ENCODE measurements around the gene TFR2.

TFR2 gene

GRCh38 chr7:100641463-100641859 is at the start of gene TFR2:
Gene TFR2 (minus strand): TSS chr7:100641552. CDS start chr7:100641509, 43 bp downstream.
- DNase-seq (ENCODE audit: low spot score) = no peak

- DNase-seq (ENCODE audit: low spot score) = no peak
Measured at GRCh38 chr7:100689230-100690135, 48.1 kb upstream of the TFR2 start.

DNA sequence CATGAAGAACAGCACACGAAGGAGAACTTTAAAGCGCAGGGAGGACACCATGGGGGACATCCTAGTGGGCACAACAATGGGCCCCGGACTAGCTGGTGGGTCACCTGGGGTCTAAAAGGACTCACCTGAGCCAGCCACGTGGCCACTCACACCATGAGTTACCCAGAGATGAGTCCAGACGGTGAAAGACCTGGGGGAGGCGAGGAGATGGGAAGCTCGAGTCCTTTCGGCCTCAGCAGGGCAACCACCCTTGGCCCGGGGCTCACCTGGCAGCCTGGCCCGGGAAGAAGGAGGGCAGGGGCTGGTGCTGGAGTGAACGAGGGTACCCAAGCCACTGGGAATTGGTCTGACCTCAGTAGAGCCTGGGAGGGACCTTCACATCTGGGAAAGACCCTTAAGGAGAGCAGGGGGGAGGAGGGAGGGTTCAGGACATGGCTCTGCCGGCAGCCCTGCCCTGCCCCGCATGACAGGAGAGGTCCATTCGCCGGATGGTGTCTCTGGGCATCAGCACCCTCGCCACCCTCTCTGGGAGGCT is 47.0 kb upstream of the TFR2 start:
- DNase-seq (ENCODE audit: low spot score) = no peak

DNA sequence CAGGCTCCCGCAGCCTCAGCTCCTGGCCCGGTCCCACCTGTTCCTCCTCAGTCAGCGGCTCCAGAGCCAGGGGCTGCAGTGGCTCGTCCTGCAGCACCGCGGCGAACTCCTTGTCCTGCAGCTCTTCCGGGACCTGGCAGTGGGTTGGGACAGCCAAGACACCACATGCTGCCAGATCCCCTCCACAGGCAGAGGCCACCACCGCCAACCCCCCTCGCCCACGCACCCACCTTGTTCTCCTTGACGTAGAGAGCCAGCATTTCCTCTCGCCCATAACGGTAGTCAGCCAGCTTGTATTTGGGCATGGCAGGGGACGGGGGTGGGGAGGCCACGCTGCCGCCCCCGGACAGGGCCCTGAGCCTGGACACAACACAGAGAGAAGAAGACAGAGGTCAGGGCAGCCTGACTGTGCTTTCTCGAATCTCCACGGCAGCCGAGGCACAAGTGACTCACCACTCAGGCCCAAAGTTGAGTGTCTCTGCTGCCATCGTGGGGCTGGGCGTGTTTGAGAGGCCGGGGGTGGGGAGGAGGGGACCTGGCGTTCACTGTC is 46.5 kb upstream of the TFR2 start:
- no peak for DNase-seq (ENCODE audit: low spot score)

- DNase-seq (ENCODE audit: low spot score) = no peak
Measured at GRCh38 chr7:100687261-100687660, 45.9 kb upstream of the TFR2 start.

DNA sequence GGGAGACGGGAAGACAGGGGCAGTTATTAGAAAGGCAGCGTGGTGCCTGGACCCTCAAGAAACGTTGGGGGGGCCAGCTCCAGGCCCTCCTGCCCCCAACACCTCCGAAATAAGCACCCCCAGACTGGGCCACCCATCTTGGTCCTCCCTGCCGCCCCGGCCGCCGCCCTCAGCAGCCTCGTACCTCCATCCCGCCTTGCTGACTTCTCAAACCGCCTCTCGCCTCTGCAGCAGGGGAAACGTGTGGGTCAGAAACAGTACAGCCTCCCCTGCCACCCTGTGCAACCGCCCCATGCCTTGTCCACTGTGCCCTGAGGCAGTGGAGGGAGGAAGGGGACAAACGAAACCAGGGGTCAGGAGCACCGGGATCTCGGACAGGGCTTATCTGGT is 45.5 kb upstream of the TFR2 start:
- DNase-seq (ENCODE audit: low spot score) = no peak

DNA sequence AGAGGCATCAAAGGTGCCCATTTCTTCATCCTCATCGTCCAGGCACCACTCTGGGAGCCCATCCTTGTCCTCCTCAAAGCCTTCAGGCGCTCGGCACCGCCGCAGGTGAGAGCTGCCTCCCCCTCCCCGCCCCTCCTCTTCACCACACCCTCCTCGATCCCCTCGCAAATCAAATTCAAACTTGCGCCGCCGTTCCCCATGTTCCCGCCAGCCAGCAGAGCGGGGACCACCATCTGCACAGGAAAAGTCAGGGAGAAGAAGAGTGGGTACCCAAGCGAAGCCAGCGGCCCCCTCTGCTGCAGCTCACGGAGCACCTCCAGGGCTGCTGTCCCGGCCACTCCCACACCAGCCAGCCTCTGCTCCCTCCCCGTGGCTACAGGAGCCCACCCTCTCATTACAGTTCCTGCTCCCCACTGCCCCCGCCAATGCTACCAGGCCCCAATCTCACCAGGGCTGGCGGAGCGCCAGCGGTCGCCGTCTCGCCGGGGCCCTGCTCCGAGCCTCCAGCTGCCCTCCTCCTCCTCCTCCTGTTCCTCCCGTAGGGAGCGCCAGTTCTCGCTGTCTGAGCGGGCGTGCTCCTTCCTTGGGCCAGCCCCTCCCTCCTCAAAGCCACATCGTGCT is 45.0 kb upstream of the TFR2 start:
- no peak for DNase-seq (ENCODE audit: low spot score)

DNA sequence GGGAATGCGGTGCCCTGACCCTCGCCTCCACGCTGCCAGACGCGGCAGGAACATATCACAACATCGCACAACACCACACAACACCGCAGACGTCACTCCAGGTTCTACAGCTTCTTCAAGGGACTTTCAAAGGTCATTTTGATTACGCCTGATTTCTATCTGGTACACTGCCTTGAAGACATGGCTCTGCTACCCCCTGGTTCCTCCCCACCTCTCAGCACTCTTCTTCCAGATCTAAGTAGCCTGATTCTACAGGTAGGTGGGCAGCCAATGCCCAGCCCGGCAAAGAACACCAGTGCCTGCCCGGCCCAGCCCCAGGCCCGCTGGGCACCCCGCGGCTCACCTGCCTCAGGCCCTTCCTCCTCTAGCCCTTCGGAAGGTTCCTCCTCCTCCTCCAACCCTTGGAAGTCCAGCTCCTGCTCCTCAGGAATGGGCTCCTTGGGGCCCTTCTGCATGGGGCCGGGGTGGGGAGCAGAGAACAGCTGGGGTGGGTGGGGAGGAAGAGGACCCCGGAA is 44.3 kb upstream of the TFR2 start:
- DNase-seq (ENCODE audit: low spot score) = no peak

- DNase-seq (ENCODE audit: low spot score) = no peak
Measured at GRCh38 chr7:100685049-100685605, 43.8 kb upstream of the TFR2 start.

GRCh38 chr7:100684534-100685042 is 43.2 kb upstream of the TFR2 start:
- no peak for DNase-seq (ENCODE audit: low spot score)

DNA sequence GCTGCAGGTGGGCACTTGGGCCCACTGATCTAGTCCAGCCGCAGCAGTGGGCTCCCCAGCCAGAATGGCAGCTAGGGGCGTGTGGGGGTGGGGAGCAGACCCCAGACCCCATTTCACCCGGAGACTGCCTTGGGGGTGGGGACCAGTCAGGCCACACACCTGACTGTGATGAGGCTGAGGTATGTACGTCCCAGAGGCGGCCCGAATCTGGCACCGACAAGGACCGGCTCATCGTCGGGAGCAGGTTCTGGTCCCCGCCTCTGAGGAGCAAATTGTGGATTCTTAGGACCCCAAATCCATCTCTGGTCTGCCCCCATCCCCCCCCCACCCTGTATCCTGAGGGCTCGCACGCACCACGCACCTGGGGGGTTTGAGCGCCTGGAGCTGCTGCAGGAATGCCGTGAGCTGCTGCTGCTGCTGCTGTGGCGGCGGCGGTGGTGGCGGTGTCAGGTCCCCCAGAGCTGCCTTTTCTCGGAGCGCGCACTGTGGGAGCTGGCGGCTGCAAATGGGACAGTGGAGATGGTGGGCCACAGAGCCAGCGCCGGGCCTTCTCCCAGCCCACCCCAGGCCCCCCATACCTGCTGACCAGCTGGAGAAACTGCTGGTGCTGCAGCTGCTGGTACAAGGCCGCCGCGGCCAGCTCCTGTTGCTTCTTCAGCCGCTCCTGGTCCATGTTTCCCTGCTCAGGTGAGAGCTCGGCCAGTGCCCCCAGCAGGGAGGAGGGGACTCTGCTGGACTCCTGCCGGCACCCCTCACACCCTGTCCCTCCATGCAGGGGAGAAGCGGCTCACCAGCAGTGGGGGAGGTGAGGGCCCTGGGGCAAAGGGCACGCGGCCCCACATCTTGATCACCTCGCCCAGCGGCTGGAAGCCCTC is 42.5 kb upstream of the TFR2 start:
- DNase-seq (ENCODE audit: low spot score) = no peak

GRCh38 chr7:100682991-100683658 is 41.8 kb upstream of the TFR2 start:
- DNase-seq (ENCODE audit: low spot score) = no peak

- no peak for DNase-seq (ENCODE audit: low spot score)
Measured at GRCh38 chr7:100682228-100682741, 40.9 kb upstream of the TFR2 start.

DNA sequence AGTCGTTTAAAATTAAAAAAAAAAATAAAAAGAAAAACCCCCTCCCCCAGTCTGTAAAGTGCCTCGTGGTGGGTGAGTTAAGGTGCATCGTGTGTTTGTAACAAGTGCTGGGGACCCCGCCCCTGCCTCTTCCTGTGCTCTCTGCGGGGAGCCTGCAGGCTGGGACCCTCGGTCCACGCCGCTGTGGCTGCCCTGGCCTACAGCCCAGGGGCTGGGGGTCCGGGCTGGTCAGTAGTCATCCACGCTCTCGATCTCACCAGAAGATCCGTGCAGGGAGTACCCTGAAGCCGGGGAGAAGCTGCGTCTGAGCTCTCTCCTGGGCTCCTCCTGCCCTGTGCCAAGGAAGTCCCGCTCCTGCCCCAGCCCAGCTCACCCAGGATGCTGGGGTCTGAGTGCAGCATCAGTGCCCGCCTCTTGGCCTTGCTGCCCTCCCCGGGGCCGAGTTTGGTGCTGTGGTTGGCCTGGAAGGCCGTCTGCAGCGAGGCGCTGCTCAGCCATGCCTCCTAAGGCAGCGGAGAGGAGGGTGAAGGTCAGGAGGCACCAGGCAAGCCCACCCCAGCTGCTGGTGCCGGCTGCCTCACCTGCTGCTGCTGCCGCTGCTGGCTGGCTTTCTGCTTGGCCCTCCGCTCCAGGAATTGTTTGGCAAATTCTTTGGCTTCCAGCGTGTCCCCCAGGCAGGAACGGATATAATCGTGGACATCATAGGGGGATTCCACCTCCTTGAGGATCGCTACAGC is 40.3 kb upstream of the TFR2 start:
- no peak for DNase-seq (ENCODE audit: low spot score)

- DNase-seq (ENCODE audit: low spot score) = no peak
Measured at GRCh38 chr7:100680576-100681271, 39.4 kb upstream of the TFR2 start.

DNA sequence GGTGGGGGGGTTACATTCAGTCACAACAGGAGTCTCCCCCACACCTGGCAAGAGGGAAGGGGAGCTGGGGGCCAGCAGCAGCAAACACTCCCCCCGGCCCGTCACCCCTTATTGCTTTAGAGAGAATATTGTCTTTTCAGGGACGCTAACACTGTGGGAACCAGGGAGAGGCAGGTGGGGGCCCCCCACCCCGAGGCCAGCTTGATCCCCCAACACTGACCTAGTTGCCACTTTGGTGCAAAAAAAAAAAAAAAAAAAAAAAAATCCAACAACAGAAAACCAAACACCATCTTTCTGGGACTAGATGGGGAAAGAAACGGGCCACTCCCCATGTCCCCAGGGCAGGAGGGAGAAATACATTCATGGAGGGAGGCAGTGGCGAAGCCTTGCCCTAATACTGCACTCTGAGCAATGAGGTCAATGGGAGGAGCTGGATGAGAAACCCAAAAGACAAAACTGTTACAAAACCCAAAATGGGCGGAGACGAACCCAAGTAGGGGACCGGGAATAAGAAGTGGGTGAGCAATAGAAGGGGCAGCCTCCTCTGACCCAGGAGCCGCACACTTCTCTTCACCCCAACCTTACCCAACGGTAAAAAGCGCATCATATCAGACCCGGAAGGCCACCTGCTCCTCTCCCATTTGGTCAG is 38.7 kb upstream of the TFR2 start:
- no peak for DNase-seq (ENCODE audit: low spot score)

DNA sequence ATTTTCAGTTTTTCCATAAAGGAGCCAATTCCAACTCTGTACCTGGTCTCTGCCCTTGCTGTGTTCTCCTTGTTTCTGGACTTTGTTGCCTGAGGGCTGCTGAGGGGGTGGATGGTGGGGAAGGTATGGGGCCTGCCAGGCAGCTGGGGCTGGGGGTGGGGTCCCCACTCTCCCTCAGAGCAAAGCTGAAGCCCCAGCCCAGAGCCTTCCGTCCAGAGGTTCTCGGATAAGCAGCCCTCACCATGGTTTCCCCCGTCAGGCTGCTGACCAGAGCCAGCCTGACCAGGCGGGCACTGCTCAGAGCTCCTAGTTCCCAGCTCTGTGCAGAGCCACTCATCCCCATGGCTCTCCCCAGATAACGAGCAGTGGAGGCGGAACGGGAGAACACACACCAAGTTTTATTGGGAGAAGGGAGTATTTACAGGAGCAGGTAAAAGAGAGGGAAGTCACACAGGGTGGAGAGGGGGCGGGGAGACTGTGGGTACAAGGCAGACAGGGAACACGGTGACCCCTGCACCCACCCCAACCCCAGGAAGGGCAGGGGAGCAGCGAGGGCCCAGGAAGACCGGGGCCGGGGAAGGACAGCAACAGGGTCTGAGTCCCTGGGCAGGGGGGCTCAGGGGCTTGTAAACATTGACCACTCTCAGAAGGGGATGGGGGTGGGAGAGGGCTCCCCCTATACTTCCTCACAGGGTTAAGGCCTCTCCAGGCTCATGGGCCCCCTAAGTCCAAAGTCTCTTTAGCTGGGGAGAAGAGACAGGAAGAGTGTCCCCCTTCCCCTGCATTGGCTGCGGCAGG is 38.0 kb upstream of the TFR2 start:
- DNase-seq (ENCODE audit: low spot score) = no peak
